ENCODE measurements around the gene SF3B2.
"Not testable (repeated sequence)": the region's sequence is repeated elsewhere in the genome, so short reads cannot be mapped to it uniquely, and the experiment has no call there.

The SF3B2 gene

GRCh38 chr11:66112601-66113499 is 60.7 kb downstream of the SF3B2 start:
- DNase-seq = no peak

GRCh38 chr11:66114957-66115356 is 62.8 kb downstream of the SF3B2 start:
- DNase-seq = not testable (repeated sequence)

- DNase-seq = peak in 1 of 5 donors; percentile 69
Observed at GRCh38 chr11:66115638-66116301, 63.6 kb downstream of the SF3B2 start.

GRCh38 chr11:66116576-66117361 is 64.6 kb downstream of the SF3B2 start:
- DNase-seq = no peak

GRCh38 chr11:66118847-66119246 is 66.7 kb downstream of the SF3B2 start:
- DNase-seq = no peak
